ENCODE measurements around the gene KCNIP1. TPM values are rescaled to one million over a fixed set of nuclear protein-coding genes. Genes with fewer than 3 reads are reported as not detected.

KCNIP1 gene
- total RNA-seq, 2 experiments from 2014 or later, result not detected

GRCh38 chr5:170638051-170638450 is 134.2 kb downstream of the KCNIP1 start:
- POLR2A ChIA-PET, result no interaction called here
- Mint-ChIP-seq H3K36me3 (ENCODE audit: low read depth) (no peaks in the 10 kb centered on the region), H3K9me3 (no peaks in the 10 kb centered on the region), H3K4me3 (no peak overlapping the region), H3K27me3 (peaks cover 37% of the 10 kb centered on the region), H3K27ac (no peak overlapping the region), H3K4me1 (ENCODE audit: low read depth) (peaks cover 16% of the 10 kb centered on the region)
- TF ChIP-seq CTCF (IDR thresholded peaks at IDR 0.05), result no peak
- ATAC-seq (ENCODE audit: poor library complexity) (no peak), DNase-seq (no peak)
- no peak overlapping the region for H3K4me3 ChIP-seq (ENCODE audit: low read length)
- H3K27ac ChIP-seq (ENCODE audit: low read depth in 1 of 2, low read length in 2 of 2), result no peak overlapping the region
- CTCF ChIA-PET, result interaction anchor here (1.2 kb wide), 2 partner anchors 12 to 20 kb away, joined by 3 to 4 read pairs; no protein-coding TSS in a partner anchor
- H3K36me3 ChIP-seq (ENCODE audit: insufficient read depth, low read length), result no peaks in the 10 kb centered on the region
- no peaks in the 10 kb centered on the region for H3K9me3 ChIP-seq (ENCODE audit: control insufficient read depth in 1 of 2, insufficient read depth in 1 of 2, low read length in 2 of 2)
- peaks cover 13% of the 10 kb centered on the region for H3K4me1 ChIP-seq (ENCODE audit: insufficient read depth, low read length)
- intact Hi-C loops (cut with DNase I, micrococcal nuclease), result loop anchor here in 1 of 2 experiments (5.0 kb wide), 1 partner anchor 704 kb away; no protein-coding TSS in a partner anchor
- H3K27me3 ChIP-seq (ENCODE audit: control insufficient read depth in 1 of 2, insufficient read depth in 2 of 2, low read length in 2 of 2), result peaks cover 0 to 12% of the 10 kb centered on the region in 2 experiments

- H3K9me3 Mint-ChIP-seq, result no peaks in the 10 kb centered on the region
- H3K4me1 Mint-ChIP-seq (ENCODE audit: low read depth), result peaks cover 10% of the 10 kb centered on the region
- H3K27ac ChIP-seq (ENCODE audit: low read depth in 1 of 2, low read length in 2 of 2), result no peak overlapping the region
- DNase-seq, result peak; percentile 37 to 68 (median 46)
- H3K27me3 ChIP-seq (ENCODE audit: control insufficient read depth in 1 of 2, insufficient read depth in 2 of 2, low read length in 2 of 2), result peaks cover 6 to 15% of the 10 kb centered on the region in 2 experiments
- H3K36me3 Mint-ChIP-seq (ENCODE audit: low read depth), result no peaks in the 10 kb centered on the region
- peak; percentile 73 for TF ChIP-seq CTCF (IDR thresholded peaks at IDR 0.05)
- peaks cover 9% of the 10 kb centered on the region for H3K4me1 ChIP-seq (ENCODE audit: insufficient read depth, low read length)
- H3K9me3 ChIP-seq (ENCODE audit: control insufficient read depth in 1 of 2, insufficient read depth in 1 of 2, low read length in 2 of 2), result no peaks in the 10 kb centered on the region
- H3K4me3 Mint-ChIP-seq, result no peak overlapping the region
- ChIA-PET POLR2A (no interaction called here), CTCF (interaction anchor here (1.2 kb wide), 2 partner anchors 12 to 20 kb away, joined by 3 to 4 read pairs; no protein-coding TSS in a partner anchor)
- no peak overlapping the region for H3K4me3 ChIP-seq (ENCODE audit: low read length)
- H3K27ac Mint-ChIP-seq, result no peak overlapping the region
- no peak for ATAC-seq (ENCODE audit: poor library complexity)
- intact Hi-C loops (cut with DNase I, micrococcal nuclease), result loop anchor here in 1 of 2 experiments (5.0 kb wide), 1 partner anchor 704 kb away; no protein-coding TSS in a partner anchor
- H3K36me3 ChIP-seq (ENCODE audit: insufficient read depth, low read length), result no peaks in the 10 kb centered on the region
- peaks cover 43% of the 10 kb centered on the region for H3K27me3 Mint-ChIP-seq
These were observed 134.8 kb downstream of the KCNIP1 start for GRCh38 chr5:170638454-170639220.

GRCh38 chr5:170639221-170639925 is 135.6 kb downstream of the KCNIP1 start:
- DNase-seq (no peak), ATAC-seq (ENCODE audit: poor library complexity) (no peak)
- no peaks in the 10 kb centered on the region for H3K36me3 ChIP-seq (ENCODE audit: insufficient read depth, low read length)
- Mint-ChIP-seq H3K36me3 (ENCODE audit: low read depth) (no peaks in the 10 kb centered on the region), H3K4me1 (ENCODE audit: low read depth) (peaks cover 3% of the 10 kb centered on the region), H3K4me3 (no peak overlapping the region), H3K27me3 (peaks cover 48% of the 10 kb centered on the region), H3K27ac (no peak overlapping the region), H3K9me3 (no peaks in the 10 kb centered on the region)
- H3K4me1 ChIP-seq (ENCODE audit: insufficient read depth, low read length), result peaks cover 2% of the 10 kb centered on the region
- peaks cover 8 to 16% of the 10 kb centered on the region in 2 experiments for H3K27me3 ChIP-seq (ENCODE audit: control insufficient read depth in 1 of 2, insufficient read depth in 2 of 2, low read length in 2 of 2)
- ChIA-PET CTCF (interaction anchor here (1.2 kb wide), 2 partner anchors 13 to 19 kb away, joined by 3 to 4 read pairs; no protein-coding TSS in a partner anchor), POLR2A (no interaction called here)
- H3K27ac ChIP-seq (ENCODE audit: low read depth in 1 of 2, low read length in 2 of 2), result no peak overlapping the region
- TF ChIP-seq CTCF (IDR thresholded peaks at IDR 0.05), result no peak
- no peak overlapping the region for H3K4me3 ChIP-seq (ENCODE audit: low read length)
- no peaks in the 10 kb centered on the region for H3K9me3 ChIP-seq (ENCODE audit: control insufficient read depth in 1 of 2, insufficient read depth in 1 of 2, low read length in 2 of 2)
- intact Hi-C loops (cut with DNase I, micrococcal nuclease), result loop anchor here in 1 of 2 experiments (5.0 kb wide), 1 partner anchor 703 kb away; no protein-coding TSS in a partner anchor

Data from CD4-positive, alpha-beta T cell (primary cell).